ENCODE results near the gene CLASRP. TPM values are rescaled to one million over a fixed set of nuclear protein-coding genes. Genes with fewer than 3 reads are reported as not detected.

The CLASRP gene
- total and polyA plus RNA-seq, 9 of the 15 experiments (the other 6 are each of a cell fraction or from before 2014, with no cell fraction given): 0.94 to 86.3 (median 44.0) TPM

DNA sequence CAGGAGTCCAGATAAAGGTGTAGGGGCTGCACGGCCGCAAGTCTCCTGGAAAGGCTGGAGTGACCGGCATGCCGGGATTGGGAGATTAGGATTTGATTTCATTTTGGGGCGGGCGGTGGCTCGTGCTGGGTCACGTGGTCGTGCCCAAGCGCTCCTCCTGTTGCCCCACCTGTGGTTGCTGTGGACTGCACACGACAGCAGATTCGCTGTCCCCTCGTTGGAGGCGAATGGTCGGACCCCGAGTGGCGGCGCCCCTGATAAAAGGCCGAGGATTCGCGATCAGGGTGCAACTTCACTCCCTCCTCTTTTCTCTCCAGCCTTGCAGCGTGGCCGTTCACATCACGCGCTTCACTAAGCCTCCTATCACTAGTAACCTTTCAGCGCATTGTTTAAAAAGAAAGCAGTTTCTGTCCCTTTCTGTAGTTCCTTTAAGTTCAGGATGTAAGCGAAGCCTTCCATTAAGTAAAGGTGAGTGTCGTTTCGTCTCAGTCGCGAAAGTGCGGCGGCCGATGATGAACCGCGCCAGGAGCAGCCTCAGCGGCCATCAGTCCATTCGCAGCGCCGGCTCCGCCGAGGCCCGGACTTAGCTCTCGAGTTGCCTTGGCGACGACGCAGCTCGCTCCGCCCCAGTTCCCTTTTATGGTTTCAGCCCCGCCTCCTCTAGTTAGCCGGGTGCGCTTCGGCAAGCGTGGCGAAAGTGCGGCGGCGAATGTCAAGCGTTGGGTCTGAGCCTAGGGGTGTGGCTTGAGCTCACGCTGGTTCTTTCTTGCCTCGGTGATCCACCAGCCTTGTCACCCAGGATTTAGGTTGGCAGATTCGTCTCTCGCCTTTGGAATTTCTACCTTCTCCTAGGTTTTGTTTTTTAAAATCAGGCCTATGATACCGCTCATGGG lies 52.4 kb downstream of the CLASRP start (continued):
- TF ChIP-seq CEBPB (tag; IDR thresholded peaks at IDR 0.05) (no peak), TBL1XR1 (IDR thresholded peaks at IDR 0.05; ENCODE audit: low read length in 2 of 2) (no peak), E2F1 (CRISPR knock-in tag; IDR thresholded peaks at IDR 0.05) (no peak), KLF16 (IDR thresholded peaks at IDR 0.05) (no peak), ZNF639 (CRISPR knock-in tag; conservative IDR thresholded peaks at IDR 0.05 in 1 of 2, IDR thresholded peaks at IDR 0.05 in 1 of 2) (no peak), PPARD (CRISPR knock-in tag; IDR thresholded peaks at IDR 0.05) (no peak), NR4A1 (CRISPR knock-in tag; IDR thresholded peaks at IDR 0.05) (no peak), NR4A1 (tag; IDR thresholded peaks at IDR 0.05) (no peak), PTBP1 (IDR thresholded peaks at IDR 0.05; ENCODE audit: low read depth, low read length) (no peak), ZNF778 (CRISPR knock-in tag; IDR thresholded peaks at IDR 0.05) (no peak), HINFP (tag; conservative IDR thresholded peaks at IDR 0.05; ENCODE audit: low read depth) (no peak)
- TF ChIP-seq, protein P1, sequence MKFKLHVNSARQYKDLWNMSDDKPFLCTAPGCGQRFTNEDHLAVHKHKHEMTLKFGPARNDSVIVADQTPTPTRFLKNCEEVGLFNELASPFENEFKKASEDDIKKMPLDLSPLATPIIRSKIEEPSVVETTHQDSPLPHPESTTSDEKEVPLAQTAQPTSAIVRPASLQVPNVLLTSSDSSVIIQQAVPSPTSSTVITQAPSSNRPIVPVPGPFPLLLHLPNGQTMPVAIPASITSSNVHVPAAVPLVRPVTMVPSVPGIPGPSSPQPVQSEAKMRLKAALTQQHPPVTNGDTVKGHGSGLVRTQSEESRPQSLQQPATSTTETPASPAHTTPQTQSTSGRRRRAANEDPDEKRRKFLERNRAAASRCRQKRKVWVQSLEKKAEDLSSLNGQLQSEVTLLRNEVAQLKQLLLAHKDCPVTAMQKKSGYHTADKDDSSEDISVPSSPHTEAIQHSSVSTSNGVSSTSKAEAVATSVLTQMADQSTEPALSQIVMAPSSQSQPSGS (CRISPR knock-in tag; IDR thresholded peaks at IDR 0.05): no peak
- TF ChIP-seq, protein P2, sequence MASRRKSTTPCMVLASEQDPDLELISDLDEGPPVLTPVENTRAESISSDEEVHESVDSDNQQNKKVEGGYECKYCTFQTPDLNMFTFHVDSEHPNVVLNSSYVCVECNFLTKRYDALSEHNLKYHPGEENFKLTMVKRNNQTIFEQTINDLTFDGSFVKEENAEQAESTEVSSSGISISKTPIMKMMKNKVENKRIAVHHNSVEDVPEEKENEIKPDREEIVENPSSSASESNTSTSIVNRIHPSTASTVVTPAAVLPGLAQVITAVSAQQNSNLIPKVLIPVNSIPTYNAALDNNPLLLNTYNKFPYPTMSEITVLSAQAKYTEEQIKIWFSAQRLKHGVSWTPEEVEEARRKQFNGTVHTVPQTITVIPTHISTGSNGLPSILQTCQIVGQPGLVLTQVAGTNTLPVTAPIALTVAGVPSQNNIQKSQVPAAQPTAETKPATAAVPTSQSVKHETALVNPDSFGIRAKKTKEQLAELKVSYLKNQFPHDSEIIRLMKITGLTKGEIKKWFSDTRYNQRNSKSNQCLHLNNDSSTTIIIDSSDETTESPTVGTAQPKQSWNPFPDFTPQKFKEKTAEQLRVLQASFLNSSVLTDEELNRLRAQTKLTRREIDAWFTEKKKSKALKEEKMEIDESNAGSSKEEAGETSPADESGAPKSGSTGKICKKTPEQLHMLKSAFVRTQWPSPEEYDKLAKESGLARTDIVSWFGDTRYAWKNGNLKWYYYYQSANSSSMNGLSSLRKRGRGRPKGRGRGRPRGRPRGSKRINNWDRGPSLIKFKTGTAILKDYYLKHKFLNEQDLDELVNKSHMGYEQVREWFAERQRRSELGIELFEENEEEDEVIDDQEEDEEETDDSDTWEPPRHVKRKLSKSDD (conservative IDR thresholded peaks at IDR 0.05; ENCODE audit: low read length): no peak
- TF ChIP-seq, protein P3, sequence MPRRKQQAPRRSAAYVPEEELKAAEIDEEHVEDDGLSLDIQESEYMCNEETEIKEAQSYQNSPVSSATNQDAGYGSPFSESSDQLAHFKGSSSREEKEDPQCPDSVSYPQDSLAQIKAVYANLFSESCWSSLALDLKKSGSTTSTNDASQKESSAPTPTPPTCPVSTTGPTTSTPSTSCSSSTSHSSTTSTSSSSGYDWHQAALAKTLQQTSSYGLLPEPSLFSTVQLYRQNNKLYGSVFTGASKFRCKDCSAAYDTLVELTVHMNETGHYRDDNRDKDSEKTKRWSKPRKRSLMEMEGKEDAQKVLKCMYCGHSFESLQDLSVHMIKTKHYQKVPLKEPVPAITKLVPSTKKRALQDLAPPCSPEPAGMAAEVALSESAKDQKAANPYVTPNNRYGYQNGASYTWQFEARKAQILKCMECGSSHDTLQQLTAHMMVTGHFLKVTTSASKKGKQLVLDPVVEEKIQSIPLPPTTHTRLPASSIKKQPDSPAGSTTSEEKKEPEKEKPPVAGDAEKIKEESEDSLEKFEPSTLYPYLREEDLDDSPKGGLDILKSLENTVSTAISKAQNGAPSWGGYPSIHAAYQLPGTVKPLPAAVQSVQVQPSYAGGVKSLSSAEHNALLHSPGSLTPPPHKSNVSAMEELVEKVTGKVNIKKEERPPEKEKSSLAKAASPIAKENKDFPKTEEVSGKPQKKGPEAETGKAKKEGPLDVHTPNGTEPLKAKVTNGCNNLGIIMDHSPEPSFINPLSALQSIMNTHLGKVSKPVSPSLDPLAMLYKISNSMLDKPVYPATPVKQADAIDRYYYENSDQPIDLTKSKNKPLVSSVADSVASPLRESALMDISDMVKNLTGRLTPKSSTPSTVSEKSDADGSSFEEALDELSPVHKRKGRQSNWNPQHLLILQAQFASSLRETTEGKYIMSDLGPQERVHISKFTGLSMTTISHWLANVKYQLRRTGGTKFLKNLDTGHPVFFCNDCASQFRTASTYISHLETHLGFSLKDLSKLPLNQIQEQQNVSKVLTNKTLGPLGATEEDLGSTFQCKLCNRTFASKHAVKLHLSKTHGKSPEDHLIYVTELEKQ (CRISPR knock-in tag; IDR thresholded peaks at IDR 0.05): no peak
